LNCaP clone FGC (cell line): ENCODE data around the gene AQP2.

ENCODE experiments used
- DNase-seq: peaks from one replicate; pipeline ENCODE4 v3.0.0-alpha.2; 2011; ENCODE audit warnings: low read depth
- H3K4me3 ChIP-seq: 2 replicates; pipeline ENCODE4 v1.5.1; 2011; ENCODE audit warnings: mild to moderate bottlenecking, low read depth, low read length, control low read depth
- TF ChIP-seq, protein P1 (sequence below): IDR thresholded peaks from 2 replicates; pipeline ENCODE4 v1.5.1; 2012; ENCODE audit warnings: mild to moderate bottlenecking; ENCODE audit not compliant: control insufficient read depth, insufficient read depth; ENCODE audit errors: extremely low read depth

Gene AQP2

GRCh38 chr12:49912345-49913255, 37.9 kb upstream of the AQP2 start:
- TF ChIP-seq, protein P1, sequence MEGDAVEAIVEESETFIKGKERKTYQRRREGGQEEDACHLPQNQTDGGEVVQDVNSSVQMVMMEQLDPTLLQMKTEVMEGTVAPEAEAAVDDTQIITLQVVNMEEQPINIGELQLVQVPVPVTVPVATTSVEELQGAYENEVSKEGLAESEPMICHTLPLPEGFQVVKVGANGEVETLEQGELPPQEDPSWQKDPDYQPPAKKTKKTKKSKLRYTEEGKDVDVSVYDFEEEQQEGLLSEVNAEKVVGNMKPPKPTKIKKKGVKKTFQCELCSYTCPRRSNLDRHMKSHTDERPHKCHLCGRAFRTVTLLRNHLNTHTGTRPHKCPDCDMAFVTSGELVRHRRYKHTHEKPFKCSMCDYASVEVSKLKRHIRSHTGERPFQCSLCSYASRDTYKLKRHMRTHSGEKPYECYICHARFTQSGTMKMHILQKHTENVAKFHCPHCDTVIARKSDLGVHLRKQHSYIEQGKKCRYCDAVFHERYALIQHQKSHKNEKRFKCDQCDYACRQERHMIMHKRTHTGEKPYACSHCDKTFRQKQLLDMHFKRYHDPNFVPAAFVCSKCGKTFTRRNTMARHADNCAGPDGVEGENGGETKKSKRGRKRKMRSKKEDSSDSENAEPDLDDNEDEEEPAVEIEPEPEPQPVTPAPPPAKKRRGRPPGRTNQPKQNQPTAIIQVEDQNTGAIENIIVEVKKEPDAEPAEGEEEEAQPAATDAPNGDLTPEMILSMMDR: no peak
- no peak for DNase-seq
- H3K4me3 ChIP-seq: no peak overlapping the region

- DNase-seq: no peak
- TF ChIP-seq, protein P1: no peak
- H3K4me3 ChIP-seq: no peak overlapping the region
Observed at GRCh38 chr12:49916129-49916919, 34.2 kb upstream of the AQP2 start.

- DNase-seq: no peak
- TF ChIP-seq, protein P1: no peak
- no peak overlapping the region for H3K4me3 ChIP-seq
Observed at GRCh38 chr12:49917166-49917787, 33.3 kb upstream of the AQP2 start.

DNA sequence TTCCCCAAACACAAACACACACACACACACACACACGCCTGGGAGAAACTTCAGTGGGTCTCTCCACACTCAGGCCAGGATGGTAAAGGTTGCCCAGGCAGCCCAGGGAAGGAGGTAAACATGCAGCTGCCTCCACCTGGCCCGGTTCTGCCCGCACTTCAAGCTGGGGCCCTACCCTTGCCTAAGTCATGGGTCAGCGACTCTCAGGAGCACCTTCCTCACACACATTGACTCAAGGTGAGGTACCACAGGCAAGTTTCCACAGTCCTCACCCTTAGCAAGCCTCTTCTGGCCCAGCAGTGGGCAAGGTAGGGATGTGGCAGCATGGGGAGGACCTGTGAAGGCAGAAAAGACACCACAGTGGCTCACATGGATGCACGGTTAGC, 32.8 kb upstream of the AQP2 start:
- TF ChIP-seq, protein P1: no peak
- DNase-seq: no peak
- H3K4me3 ChIP-seq: no peak overlapping the region

DNA sequence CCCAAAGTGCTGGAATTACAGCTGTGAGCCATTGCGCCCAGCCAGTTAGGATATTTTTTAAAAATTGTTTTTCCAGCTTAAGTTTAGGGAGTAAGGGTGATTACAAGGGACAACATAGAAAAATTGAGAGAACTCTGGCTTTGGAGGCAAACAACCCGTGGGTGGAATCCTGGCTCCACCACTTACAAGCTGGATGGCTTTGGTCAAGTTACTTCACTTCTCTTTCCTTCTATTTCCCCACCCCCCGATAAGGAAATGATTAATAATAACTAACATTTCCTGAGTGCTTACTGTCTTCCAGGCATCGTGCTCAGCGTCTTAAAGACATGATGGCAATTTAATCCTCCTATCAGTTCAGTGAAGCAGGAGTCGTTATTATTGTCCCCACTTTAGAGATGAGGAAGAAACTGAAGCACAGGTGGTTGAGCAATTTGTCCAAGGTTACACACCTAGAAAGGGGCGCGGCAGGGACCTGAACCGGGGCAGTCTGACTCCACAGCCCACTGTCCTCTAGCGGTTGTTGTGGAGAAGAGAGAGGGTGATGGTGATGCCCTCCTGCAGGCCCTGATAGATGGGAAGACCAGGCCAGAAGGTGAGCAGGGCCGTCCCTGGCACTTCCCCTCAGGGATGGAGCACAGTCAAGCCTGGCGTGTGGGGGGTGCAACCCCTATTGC, 30.2 kb upstream of the AQP2 start:
- DNase-seq: no peak
- H3K4me3 ChIP-seq: no peak overlapping the region
- TF ChIP-seq, protein P1: no peak

DNA sequence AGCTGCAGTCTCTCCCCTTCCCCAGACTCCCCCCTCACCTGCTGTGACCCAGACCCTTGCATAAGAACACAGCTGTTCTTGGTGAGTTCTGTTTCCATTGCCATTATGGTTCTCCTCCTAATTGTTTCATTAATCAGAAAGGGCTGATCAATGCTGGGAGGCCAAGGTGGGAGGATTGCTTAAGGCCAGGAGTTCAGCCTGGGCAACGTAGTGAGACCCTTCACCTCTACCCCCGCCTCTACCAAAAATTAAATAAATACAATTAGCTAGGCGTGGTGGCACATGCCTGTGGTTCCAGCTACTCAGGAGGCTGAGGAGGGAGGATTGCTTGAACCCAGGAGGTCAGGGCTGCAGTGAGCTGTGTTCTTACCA, 29.6 kb upstream of the AQP2 start:
- H3K4me3 ChIP-seq: no peak overlapping the region
- no peak for DNase-seq
- TF ChIP-seq, protein P1: no peak
